T-helper 17 cell (primary cell): ENCODE results near the gene FBXL7. TPM values are rescaled to one million over a fixed set of nuclear protein-coding genes. Genes with fewer than 3 reads are reported as not detected.

Experiments used
- ATAC-seq: fragments of 150-1000 bp; cut with Tn5 transposase; 2 replicates; pipeline ENCODE4 v1.10.0; 2021; ENCODE audit warnings: mild to moderate bottlenecking, moderate library complexity
- DNase-seq, 3 donors: peaks; one replicate each; pipeline versions ENCODE4 v3.0.0 to v3.0.0-alpha.2; 2020 to 2021
- H3K9me3 ChIP-seq: one replicate; pipeline ENCODE4 v1.7.0; 2013; ENCODE audit warnings: low read length, mild to moderate bottlenecking; ENCODE audit not compliant: control insufficient read depth, poor library complexity, severe bottlenecking
- H3K27ac Mint-ChIP-seq: one replicate; pipeline ENCODE4 v1.8.0; 2022; ENCODE audit warnings: mild to moderate bottlenecking, moderate library complexity, mixed read lengths
- H3K27me3 Mint-ChIP-seq: one replicate; pipeline ENCODE4 v1.8.0; 2022; ENCODE audit warnings: mixed read lengths
- H3K36me3 Mint-ChIP-seq: one replicate; pipeline ENCODE4 v1.8.0; 2022; ENCODE audit warnings: low read depth, mixed read lengths
- H3K4me1 Mint-ChIP-seq: one replicate; pipeline ENCODE4 v1.8.0; 2022; ENCODE audit warnings: mild to moderate bottlenecking, mixed read lengths
- H3K4me3 Mint-ChIP-seq: one replicate; pipeline ENCODE4 v1.8.0; 2022; ENCODE audit warnings: mild to moderate bottlenecking, moderate library complexity, mixed read lengths
- total RNA-seq, 4 donors: library from RNA in 2 of 4; stranded (reverse) in 2 of 4; gene quantifications; one replicate each; pipeline ENCODE4 v1.2.3 and lab custom pipeline; 2022 to 2026

Gene FBXL7
- total RNA-seq (not detected), total RNA-seq (lab: John Stamatoyannopoulos, UW) (0 reads per million in 2 donors)

DNA sequence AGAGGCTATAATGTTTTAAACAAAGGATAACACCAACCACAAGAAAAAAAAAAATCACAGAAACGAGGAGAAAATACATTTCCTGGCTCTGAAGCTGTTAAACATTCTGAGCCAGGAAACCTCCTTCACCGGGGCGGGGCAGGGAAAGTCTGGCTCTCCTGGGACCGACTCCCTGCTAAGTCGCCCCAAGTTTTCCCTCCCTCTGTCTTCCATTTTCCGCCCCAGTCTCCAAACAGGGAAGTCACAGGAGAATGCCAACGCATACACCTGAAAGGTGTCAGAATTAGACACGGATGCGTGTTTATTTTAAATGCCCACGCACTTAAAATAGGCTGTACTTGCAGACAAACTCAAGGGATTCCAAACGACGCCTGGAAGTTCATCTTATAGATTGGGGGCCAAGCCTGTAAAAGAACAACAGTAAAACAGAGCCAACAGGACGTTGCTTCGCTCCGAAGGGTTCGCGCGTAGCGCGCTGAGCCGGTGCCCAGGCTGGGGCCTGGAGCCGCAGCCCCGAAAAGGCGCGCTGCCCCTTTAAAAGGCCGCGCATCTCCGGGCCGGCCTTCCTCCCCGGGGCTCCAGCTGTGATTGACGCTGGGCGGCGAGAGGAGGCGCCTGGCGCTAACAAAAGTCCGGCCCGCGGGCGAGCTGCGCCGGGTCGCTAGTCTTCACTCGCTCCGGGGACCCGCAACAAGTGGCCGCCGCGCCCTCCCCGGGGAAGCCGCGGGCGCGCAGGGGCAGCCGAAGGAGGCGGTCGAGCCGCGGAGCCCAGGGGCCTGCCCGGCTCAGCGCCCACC is at the start of gene FBXL7:
Gene FBXL7, plus strand, starts transcription at position 653 of the 797 bp plus-strand sequence.
- Mint-ChIP-seq H3K27ac (no peak within 1 kb of the TSS), H3K27me3 (peaks cover 28% of the 10 kb centered on the region), H3K36me3 (peaks cover 3% of the 10 kb centered on the region), H3K4me1 (no peaks in the 10 kb centered on the region), H3K4me3 (no peak within 1 kb of the TSS)
- ATAC-seq, result no peak
- no peak for DNase-seq
- no peaks in the 10 kb centered on the region for H3K9me3 ChIP-seq

DNA sequence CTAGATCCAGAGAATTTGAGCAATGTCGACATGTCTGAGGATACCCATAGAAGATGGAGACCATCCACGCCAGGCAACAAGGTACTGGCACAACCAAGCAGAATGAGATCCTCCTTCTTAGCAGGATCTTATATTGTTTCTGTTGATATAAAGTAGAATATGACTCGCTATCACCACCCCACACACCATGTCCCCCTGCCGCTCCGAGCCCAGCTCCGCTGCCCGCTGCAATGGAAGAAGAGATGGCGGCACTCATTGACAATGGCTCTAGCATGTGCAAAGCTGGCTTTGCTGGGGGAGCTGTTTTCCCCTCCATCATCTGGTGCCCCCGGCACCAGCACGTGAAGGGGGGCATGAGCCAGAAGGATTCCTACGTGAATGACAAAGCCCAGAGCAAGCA is 49.5 kb upstream of the FBXL7 start:
- Mint-ChIP-seq H3K36me3 (no peaks in the 10 kb centered on the region), H3K4me1 (no peaks in the 10 kb centered on the region), H3K4me3 (no peak overlapping the region), H3K27me3 (no peaks in the 10 kb centered on the region), H3K27ac (no peak overlapping the region)
- no peaks in the 10 kb centered on the region for H3K9me3 ChIP-seq
- ATAC-seq (no peak), DNase-seq (no peak)

DNA sequence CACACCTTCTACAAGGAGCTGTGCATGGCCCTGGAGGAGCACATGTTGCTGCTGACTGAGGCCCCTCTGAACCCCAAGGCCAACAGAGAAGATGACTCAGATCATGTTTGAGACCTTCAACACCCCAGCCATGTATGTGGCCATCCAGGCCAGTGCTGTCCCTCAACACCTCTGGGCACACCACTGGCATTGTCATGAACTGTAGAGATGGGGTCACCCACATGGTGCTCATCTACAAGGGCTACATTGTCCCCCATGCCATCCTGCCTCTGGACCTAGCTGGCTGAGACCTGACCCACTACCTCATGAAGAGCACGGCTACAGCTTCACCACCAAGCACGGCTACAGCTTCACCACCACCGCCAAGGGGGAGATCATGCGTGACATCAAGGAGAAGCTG is 49.0 kb upstream of the FBXL7 start:
- no peaks in the 10 kb centered on the region for H3K9me3 ChIP-seq
- no peak overlapping the region for H3K4me3 Mint-ChIP-seq
- DNase-seq (no peak), ATAC-seq (no peak)
- no peaks in the 10 kb centered on the region for H3K27me3 Mint-ChIP-seq
- no peaks in the 10 kb centered on the region for H3K36me3 Mint-ChIP-seq
- H3K4me1 Mint-ChIP-seq, result no peaks in the 10 kb centered on the region
- H3K27ac Mint-ChIP-seq, result no peak overlapping the region

DNA sequence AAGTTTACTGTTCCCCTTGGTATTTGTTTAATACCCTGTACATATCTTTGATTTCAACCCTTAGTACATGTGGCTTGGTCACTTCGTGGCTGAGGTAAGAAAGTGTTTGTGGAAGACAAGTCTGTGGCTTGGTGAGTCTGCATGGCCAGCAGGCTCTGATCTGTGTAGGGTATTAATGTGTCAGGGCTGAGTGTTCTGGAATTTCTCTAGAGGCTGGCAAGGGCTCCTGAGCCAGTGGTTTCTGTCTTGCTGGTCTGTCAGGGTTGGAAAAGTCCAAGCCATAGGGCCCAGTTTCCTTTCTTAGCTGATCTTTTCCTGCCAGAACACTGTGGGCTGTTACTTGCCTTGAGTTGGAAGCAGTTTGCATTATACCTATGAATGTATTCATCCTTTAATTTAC is 48.0 kb upstream of the FBXL7 start:
- no peaks in the 10 kb centered on the region for H3K9me3 ChIP-seq
- H3K27ac Mint-ChIP-seq, result no peak overlapping the region
- no peak overlapping the region for H3K4me3 Mint-ChIP-seq
- H3K36me3 Mint-ChIP-seq, result no peaks in the 10 kb centered on the region
- no peaks in the 10 kb centered on the region for H3K27me3 Mint-ChIP-seq
- DNase-seq (no peak), ATAC-seq (no peak)
- H3K4me1 Mint-ChIP-seq, result no peaks in the 10 kb centered on the region

DNA sequence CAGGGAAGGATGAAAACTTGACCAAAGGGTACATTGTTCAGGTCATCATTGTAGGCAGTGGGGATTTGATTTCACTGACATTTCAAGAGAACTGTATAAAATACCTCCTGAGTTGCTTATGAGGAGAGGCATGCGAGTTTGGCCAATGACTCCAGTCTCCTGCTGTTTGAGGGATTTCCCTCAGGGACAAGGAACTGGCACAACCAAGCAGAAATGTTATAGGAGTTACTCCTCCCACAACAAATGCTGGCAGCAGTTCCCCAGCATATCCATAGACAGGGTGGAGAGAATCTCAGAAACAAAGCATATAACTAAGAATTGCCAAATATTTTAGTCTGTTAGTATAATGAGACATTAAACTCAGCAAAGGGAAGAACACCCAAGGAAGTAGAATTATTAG is 47.2 kb upstream of the FBXL7 start:
- Mint-ChIP-seq H3K4me3 (no peak overlapping the region), H3K27ac (no peak overlapping the region), H3K36me3 (no peaks in the 10 kb centered on the region), H3K27me3 (no peaks in the 10 kb centered on the region), H3K4me1 (no peaks in the 10 kb centered on the region)
- no peaks in the 10 kb centered on the region for H3K9me3 ChIP-seq
- DNase-seq, result no peak
- no peak for ATAC-seq

DNA sequence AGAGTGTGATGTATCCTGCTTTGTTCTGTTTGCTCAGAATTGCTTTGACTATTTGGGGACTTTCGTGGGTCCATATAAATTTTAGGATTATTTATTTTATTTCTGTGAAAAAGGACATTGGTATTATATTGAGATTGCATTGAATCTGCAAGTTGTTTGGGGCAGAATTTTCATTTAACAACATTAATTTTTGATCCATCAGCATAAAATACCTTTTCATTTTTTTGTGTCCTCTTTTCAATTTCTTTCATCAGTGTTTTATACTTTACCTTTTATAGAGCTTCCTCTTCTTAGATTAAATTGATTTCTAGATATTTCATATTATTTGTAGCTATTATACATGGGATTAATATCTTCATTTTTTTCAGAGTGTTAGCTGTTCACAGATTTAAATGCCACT is 40.8 kb upstream of the FBXL7 start:
- no peak overlapping the region for H3K4me3 Mint-ChIP-seq
- no peak for ATAC-seq
- H3K4me1 Mint-ChIP-seq, result no peaks in the 10 kb centered on the region
- no peaks in the 10 kb centered on the region for H3K9me3 ChIP-seq
- no peak for DNase-seq
- no peak overlapping the region for H3K27ac Mint-ChIP-seq
- H3K27me3 Mint-ChIP-seq, result no peaks in the 10 kb centered on the region
- no peaks in the 10 kb centered on the region for H3K36me3 Mint-ChIP-seq

DNA sequence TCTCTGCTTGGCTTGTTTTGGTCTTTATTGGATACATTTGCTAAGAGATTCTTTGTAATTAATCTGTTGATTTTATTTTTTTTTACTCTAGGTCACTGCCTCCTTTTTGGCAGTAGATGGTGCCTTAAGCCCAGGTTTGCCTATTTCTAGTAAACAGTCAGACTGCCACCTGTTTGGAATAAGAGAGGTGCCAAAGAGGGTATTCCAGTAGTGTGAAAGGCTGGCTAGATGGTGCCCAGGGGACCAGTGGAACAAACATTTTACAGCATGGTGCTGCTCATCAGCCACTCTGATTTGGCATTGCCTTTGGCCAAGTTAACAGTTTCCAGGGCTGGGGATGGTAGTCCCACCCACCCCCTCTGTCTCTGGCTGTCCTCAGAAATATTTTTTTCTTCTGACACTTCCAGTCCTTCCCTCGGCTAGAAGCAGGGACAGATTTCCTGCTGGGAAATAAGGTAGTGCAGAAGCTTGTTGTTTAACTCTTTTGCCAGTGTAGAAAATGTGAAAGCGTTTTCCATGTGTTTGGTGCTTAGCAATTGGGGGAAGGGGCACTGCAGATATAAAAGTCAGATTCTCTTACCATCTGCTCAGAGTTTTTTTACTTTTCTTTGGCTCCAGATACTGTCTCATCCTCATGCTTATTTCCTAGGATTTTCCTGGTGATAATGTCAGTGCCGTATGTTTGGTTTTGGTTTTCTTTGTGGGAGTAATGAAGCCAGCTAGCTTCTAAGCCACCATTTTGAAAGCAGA is 36.6 kb upstream of the FBXL7 start:
- no peak overlapping the region for H3K4me3 Mint-ChIP-seq
- no peaks in the 10 kb centered on the region for H3K9me3 ChIP-seq
- H3K36me3 Mint-ChIP-seq, result no peaks in the 10 kb centered on the region
- no peaks in the 10 kb centered on the region for H3K4me1 Mint-ChIP-seq
- no peak overlapping the region for H3K27ac Mint-ChIP-seq
- ATAC-seq (no peak), DNase-seq (no peak)
- no peaks in the 10 kb centered on the region for H3K27me3 Mint-ChIP-seq

DNA sequence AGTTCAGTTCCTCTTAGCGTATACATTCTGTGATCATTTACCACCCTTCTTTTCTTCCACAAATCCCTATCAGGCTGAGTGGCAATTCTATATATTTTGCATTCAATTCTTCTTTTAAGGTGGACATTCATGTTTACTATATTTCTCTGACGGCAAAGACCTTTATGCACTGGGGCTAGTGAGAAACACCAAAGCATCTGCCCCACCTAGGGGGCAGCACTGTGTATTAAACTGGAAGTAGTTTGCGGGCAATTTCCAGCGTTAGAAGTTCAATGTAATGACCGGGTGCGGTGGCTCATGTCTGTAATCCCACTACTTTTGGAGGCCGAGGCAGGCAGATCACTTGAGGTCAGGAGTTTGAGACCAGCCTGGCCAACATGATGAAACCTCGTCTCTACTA is 27.9 kb upstream of the FBXL7 start:
- no peak overlapping the region for H3K27ac Mint-ChIP-seq
- no peak for ATAC-seq
- no peak overlapping the region for H3K4me3 Mint-ChIP-seq
- H3K36me3 Mint-ChIP-seq, result no peaks in the 10 kb centered on the region
- H3K27me3 Mint-ChIP-seq, result no peaks in the 10 kb centered on the region
- no peaks in the 10 kb centered on the region for H3K9me3 ChIP-seq
- H3K4me1 Mint-ChIP-seq, result no peaks in the 10 kb centered on the region
- DNase-seq, result no peak

DNA sequence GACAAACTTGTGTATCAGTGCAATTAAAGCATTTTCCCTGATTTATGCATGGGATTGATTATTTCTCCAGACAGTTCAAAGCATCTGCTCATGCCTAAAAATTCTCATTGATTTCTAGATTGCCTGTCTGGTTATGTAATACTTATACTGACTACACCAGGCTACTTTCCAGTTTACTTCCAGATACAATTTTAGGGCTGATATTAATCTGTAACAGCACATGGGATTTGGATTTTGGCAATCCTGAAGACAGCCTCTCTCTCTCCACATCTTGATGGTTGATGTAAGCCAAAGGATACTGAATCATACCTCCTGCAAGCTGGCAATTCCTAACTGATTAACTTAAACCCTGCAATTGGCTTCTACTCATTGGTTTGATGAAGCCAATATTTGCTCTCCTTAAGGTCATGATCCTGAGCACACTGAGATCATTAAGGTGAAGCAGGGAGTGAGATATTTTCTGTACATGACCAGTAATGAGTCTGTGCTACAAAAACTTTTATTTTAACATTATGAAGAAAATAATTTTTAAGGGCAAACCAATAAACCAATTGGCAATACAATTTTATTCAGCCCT is 25.7 kb upstream of the FBXL7 start:
- no peak for ATAC-seq
- Mint-ChIP-seq H3K4me3 (no peak overlapping the region), H3K36me3 (no peaks in the 10 kb centered on the region), H3K4me1 (no peaks in the 10 kb centered on the region), H3K27ac (no peak overlapping the region), H3K27me3 (no peaks in the 10 kb centered on the region)
- DNase-seq, result no peak
- no peaks in the 10 kb centered on the region for H3K9me3 ChIP-seq

DNA sequence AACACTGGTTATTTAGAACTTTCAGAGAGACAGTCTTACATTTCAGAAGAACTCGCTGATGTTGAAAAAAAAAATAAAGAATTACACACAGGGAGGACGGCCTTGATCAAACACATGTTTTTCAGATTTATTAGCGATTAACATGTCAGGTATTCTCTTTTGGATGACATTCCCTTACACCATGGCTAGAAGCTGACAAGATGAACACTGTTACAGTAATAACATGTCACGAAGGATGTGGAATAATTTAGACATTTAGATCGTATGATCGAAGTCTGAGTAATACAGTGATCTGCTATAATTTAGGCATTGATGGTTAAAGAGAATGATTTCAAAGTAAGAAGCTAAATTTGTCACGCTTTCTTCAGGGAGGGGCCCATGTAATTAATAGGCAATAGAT is 24.6 kb upstream of the FBXL7 start:
- Mint-ChIP-seq H3K27ac (no peak overlapping the region), H3K36me3 (no peaks in the 10 kb centered on the region), H3K4me3 (no peak overlapping the region), H3K27me3 (no peaks in the 10 kb centered on the region), H3K4me1 (no peaks in the 10 kb centered on the region)
- ATAC-seq, result no peak
- DNase-seq, result no peak
- H3K9me3 ChIP-seq, result no peaks in the 10 kb centered on the region

DNA sequence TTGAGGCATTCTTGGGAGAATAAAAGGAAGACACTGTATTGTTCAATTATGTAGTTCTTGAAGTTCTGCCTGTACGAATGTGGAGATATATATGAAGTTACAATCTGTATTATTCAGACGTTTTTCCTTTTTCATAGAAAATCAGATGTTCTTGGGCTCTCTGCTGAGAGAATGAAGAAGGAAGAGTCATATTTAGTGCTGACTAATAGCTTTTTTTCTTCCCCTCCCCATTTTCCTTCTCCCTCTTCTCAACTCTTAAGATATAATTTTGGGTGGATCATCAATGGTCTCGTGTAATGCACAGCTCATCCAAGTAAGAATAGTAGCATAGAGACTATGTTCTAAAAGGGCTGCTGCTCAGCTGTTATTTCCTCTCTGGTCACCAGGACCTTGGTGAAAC is 23.0 kb upstream of the FBXL7 start:
- DNase-seq (no peak), ATAC-seq (no peak)
- no peaks in the 10 kb centered on the region for H3K9me3 ChIP-seq
- H3K36me3 Mint-ChIP-seq, result no peaks in the 10 kb centered on the region
- no peak overlapping the region for H3K4me3 Mint-ChIP-seq
- H3K4me1 Mint-ChIP-seq, result no peaks in the 10 kb centered on the region
- no peaks in the 10 kb centered on the region for H3K27me3 Mint-ChIP-seq
- H3K27ac Mint-ChIP-seq, result no peak overlapping the region

DNA sequence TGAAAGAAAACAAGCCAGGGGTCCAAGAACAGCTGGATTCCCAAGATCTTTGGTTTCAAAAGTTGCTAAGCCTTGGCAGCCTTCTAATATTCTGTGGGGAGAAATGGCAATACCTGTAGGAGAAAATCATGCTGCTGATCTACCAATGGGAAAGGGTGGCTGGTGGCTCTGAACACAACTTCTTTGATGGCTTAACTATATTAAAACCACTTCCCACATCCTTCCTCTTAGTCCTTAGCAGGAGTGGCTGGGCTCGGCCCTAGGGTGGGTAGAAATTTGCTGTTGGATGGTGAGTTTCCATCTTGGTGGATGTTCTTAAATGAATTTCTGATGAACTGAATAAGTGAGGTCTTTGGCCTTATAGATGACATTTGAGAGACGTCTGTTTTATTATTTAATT is 19.5 kb upstream of the FBXL7 start:
- DNase-seq (no peak), ATAC-seq (no peak)
- no peaks in the 10 kb centered on the region for H3K9me3 ChIP-seq
- Mint-ChIP-seq H3K4me1 (no peaks in the 10 kb centered on the region), H3K4me3 (no peak overlapping the region), H3K27ac (no peak overlapping the region), H3K36me3 (no peaks in the 10 kb centered on the region), H3K27me3 (no peaks in the 10 kb centered on the region)

DNA sequence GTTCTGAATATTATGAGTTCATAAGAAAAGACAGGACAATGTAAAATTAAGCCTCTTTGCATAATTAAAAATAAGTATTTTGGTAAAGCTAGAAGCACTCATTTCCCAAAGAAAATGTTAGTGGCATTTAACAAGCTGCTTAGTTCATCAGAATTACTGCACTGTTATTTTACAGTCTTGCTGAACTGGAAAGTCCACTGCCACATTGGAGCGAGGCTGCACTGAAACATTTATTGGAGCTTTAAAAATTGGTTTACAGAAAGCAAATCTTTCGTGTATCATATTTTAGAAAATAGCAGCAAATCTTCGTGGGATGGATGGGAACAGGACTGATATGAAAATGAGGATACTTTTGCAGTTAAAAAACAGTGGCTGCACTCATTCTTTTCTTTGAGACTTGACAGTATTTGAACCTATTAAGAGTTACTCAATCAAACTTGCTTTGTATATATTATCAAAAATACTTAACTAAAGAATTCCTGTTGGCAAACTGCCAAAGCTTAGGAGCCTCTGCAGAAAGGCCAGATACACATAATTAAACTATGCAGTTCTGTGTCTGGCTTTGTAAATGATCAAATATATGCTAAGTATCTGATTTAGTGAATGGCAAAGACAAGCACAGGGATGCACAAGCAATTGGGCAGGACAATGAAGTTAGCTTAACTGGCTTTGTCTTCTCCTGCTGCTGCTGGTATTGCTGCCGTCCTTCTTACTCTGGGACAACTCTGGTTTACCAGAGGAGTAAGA is 16.5 kb upstream of the FBXL7 start:
- no peaks in the 10 kb centered on the region for H3K36me3 Mint-ChIP-seq
- ATAC-seq, result no peak
- H3K27me3 Mint-ChIP-seq, result no peaks in the 10 kb centered on the region
- H3K4me1 Mint-ChIP-seq, result no peaks in the 10 kb centered on the region
- DNase-seq, result no peak
- H3K4me3 Mint-ChIP-seq, result no peak overlapping the region
- no peaks in the 10 kb centered on the region for H3K9me3 ChIP-seq
- H3K27ac Mint-ChIP-seq, result no peak overlapping the region
